Kidney epithelial cell (primary cell): ENCODE data around the gene YJU2. TPM values are rescaled to one million over a fixed set of nuclear protein-coding genes. Genes with fewer than 3 reads are reported as not detected.

ENCODE experiments used
- DNase-seq: peaks from one replicate; pipeline ENCODE4 v3.0.0-alpha.2; 2010; ENCODE audit warnings: low read depth
- H3K27me3 ChIP-seq: 2 replicates; pipeline ENCODE4 v1.6.0; 2011; ENCODE audit warnings: low read length; ENCODE audit not compliant: control insufficient read depth, insufficient read depth
- H3K36me3 ChIP-seq: 2 replicates; pipeline ENCODE4 v1.5.1; 2011; ENCODE audit warnings: low read length; ENCODE audit not compliant: control insufficient read depth, insufficient read depth
- H3K4me3 ChIP-seq: 2 replicates; pipeline ENCODE4 v1.5.1; 2011; ENCODE audit warnings: low read depth, mild to moderate bottlenecking, control low read depth, low read length
- total RNA-seq: library from RNA; depleted of rRNA; stranded (reverse); fragments of >200 nt; gene quantifications from 2 replicates; pipeline ENCODE4 v1.2.3, GENCODE V29; 2015
- TF ChIP-seq, protein P1 (sequence below): IDR thresholded peaks from 2 replicates; pipeline ENCODE4 v1.5.1; 2011; ENCODE audit warnings: mild to moderate bottlenecking, moderate library complexity, low read length, control low read depth, inconsistent platforms; ENCODE audit not compliant: insufficient read depth, poor library complexity, severe bottlenecking

YJU2 gene
- total RNA-seq: 33.0 and 37.2 TPM in 2 replicates

GRCh38 chr19:4246767-4247593, at the start of gene YJU2:
TSS of gene YJU2 (plus strand) at chr19:4247080. CDS start at chr19:4247147, 67 bp downstream.
- peak within 1 kb of the TSS; percentile 75 for H3K4me3 ChIP-seq
- TF ChIP-seq, protein P1, sequence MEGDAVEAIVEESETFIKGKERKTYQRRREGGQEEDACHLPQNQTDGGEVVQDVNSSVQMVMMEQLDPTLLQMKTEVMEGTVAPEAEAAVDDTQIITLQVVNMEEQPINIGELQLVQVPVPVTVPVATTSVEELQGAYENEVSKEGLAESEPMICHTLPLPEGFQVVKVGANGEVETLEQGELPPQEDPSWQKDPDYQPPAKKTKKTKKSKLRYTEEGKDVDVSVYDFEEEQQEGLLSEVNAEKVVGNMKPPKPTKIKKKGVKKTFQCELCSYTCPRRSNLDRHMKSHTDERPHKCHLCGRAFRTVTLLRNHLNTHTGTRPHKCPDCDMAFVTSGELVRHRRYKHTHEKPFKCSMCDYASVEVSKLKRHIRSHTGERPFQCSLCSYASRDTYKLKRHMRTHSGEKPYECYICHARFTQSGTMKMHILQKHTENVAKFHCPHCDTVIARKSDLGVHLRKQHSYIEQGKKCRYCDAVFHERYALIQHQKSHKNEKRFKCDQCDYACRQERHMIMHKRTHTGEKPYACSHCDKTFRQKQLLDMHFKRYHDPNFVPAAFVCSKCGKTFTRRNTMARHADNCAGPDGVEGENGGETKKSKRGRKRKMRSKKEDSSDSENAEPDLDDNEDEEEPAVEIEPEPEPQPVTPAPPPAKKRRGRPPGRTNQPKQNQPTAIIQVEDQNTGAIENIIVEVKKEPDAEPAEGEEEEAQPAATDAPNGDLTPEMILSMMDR: peak; percentile 56
- peak; percentile 95 for DNase-seq
- H3K27me3 ChIP-seq: no peaks in the 10 kb centered on the region
- no peaks in the 10 kb centered on the region for H3K36me3 ChIP-seq

GRCh38 chr19:4197228-4197624, 49.7 kb upstream of the YJU2 start:
- no peaks in the 10 kb centered on the region for H3K36me3 ChIP-seq
- no peak for DNase-seq
- TF ChIP-seq, protein P1: no peak
- H3K4me3 ChIP-seq: no peak overlapping the region
- peaks cover 48% of the 10 kb centered on the region for H3K27me3 ChIP-seq

GRCh38 chr19:4197625-4198466, 49.0 kb upstream of the YJU2 start:
- TF ChIP-seq, protein P1: no peak
- no peaks in the 10 kb centered on the region for H3K36me3 ChIP-seq
- no peak for DNase-seq
- no peak overlapping the region for H3K4me3 ChIP-seq
- H3K27me3 ChIP-seq: peaks cover 48% of the 10 kb centered on the region

DNA sequence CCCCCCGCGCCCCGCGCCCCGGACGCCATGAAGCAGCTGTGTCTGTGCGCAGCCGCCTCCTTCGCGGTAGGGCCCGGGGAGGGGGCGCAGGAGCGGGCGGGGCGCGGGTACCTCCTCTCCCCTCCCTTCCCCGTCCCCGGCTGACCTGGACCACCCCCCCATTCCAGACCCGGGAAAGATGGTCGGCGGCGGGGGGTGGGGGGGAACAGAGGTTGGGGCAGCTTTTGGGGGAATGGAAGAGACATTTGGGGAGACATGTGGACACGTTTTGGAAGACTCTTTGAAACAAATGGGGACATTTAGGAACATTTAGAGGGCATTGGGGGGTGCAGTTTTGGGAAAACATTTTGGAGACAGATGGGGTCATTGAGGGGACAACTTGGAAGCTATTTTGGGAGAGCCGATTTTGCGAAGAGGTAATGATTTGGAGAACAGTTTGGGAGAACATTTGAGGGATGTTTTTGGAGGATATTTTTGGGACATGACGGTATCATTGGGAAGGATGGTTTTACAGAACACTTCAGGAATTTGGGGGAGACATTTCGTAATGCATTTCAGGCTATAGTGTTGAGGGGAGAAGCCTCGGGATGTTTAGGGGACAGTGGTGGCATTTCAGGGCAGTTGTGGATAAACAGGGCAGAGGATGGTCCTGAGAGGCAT, 48.3 kb upstream of the YJU2 start:
- TF ChIP-seq, protein P1: no peak
- Histone ChIP-seq H3K36me3 (no peaks in the 10 kb centered on the region), H3K4me3 (no peak overlapping the region), H3K27me3 (peaks cover 46% of the 10 kb centered on the region)
- DNase-seq: no peak

DNA sequence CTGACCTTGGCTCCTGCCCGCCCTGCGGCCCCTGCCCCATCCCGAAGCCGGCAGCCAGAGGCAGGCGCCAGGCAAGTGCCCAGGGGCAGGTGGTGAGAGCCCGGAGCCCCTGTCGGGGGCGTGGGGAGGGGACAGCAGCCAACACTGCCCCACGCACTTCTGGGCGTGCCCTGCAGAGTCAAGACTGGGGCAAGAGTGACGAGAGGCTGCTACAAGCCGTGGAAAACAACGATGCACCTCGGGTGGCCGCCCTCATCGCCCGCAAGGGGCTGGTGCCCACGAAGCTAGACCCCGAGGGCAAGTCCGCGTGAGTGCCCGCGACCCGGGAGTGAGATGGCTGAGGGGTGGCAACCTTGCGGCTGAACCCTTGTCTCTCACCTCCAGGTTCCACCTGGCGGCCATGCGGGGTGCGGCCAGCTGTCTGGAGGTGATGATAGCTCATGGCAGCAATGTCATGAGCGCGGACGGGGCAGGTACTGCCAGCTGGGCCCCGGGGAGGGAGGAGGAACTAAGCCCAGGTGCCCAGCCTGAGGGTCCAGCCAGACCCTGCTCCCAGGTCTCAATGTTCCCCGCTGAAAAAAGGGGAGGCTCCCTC, 47.1 kb upstream of the YJU2 start:
- no peaks in the 10 kb centered on the region for H3K36me3 ChIP-seq
- no peak overlapping the region for H3K4me3 ChIP-seq
- TF ChIP-seq, protein P1: no peak
- H3K27me3 ChIP-seq: peaks cover 36% of the 10 kb centered on the region
- no peak for DNase-seq
